ACC112 (cell line): ENCODE measurements around the gene EYA2.

ENCODE experiments used
- H2AFZ ChIP-seq: fragments of 200-600 bp; sonication (generic); one replicate; pipeline ENCODE4 v1.6.0; 2017; ENCODE audit warnings: antibody characterized with exemption, low read length; ENCODE audit not compliant: unreplicated experiment
- H3K27ac ChIP-seq: fragments of 200-600 bp; sonication (generic); 2 replicates; pipeline ENCODE4 v1.5.1; 2014; ENCODE audit warnings: low read depth, mild to moderate bottlenecking, antibody characterized with exemption, low read length, moderate library complexity
- H3K27me3 ChIP-seq: fragments of 200-600 bp; sonication (generic); 2 replicates; pipeline ENCODE4 v1.6.1; 2014; ENCODE audit warnings: mild to moderate bottlenecking, antibody characterized with exemption, low read length, moderate library complexity, mixed read lengths; ENCODE audit not compliant: insufficient read depth
- H3K36me3 ChIP-seq: fragments of 200-600 bp; sonication (generic); 2 replicates; pipeline ENCODE4 v1.6.1; 2016; ENCODE audit warnings: mild to moderate bottlenecking, antibody characterized with exemption, low read length, moderate library complexity, mixed read lengths; ENCODE audit not compliant: insufficient read depth
- H3K4me1 ChIP-seq: fragments of 200-600 bp; sonication (generic); one replicate; pipeline ENCODE4 v1.6.1; 2016; ENCODE audit warnings: low read length, mixed read lengths; ENCODE audit not compliant: insufficient read depth, unreplicated experiment, control insufficient read depth
- H3K4me3 ChIP-seq: fragments of 200-600 bp; sonication (generic); 2 replicates; pipeline ENCODE4 v1.5.1; 2014; ENCODE audit warnings: mild to moderate bottlenecking, low read depth, low read length
- H3K79me2 ChIP-seq: fragments of 200-600 bp; sonication (generic); one replicate; pipeline ENCODE4 v1.6.0; 2016; ENCODE audit warnings: low read length; ENCODE audit not compliant: control insufficient read depth, unreplicated experiment, insufficient read depth

EYA2 gene

GRCh38 chr20:47181056-47181862, 286.6 kb downstream of the EYA2 start:
- H3K27me3 ChIP-seq: no peaks in the 10 kb centered on the region
- H3K4me1 ChIP-seq: no peaks in the 10 kb centered on the region
- no peak overlapping the region for H3K4me3 ChIP-seq
- H2AFZ ChIP-seq: peak overlapping the region; percentile 64
- no peaks in the 10 kb centered on the region for H3K79me2 ChIP-seq
- H3K27ac ChIP-seq: no peak overlapping the region
- H3K36me3 ChIP-seq: no peaks in the 10 kb centered on the region

GRCh38 chr20:47183367-47183766, 288.7 kb downstream of the EYA2 start:
- Histone ChIP-seq H2AFZ (no peak overlapping the region), H3K4me1 (no peaks in the 10 kb centered on the region), H3K27ac (no peak overlapping the region), H3K27me3 (peaks cover 4% of the 10 kb centered on the region; the same call in 1 of the 2 replicates), H3K36me3 (no peaks in the 10 kb centered on the region), H3K4me3 (no peak overlapping the region), H3K79me2 (no peaks in the 10 kb centered on the region)

GRCh38 chr20:47187450-47188195, 293.0 kb downstream of the EYA2 start:
- H3K27me3 ChIP-seq: peaks cover 17% of the 10 kb centered on the region; the same call in 1 of the 2 replicates

GRCh38 chr20:47188540-47188939, 293.9 kb downstream of the EYA2 start:
- H2AFZ ChIP-seq: no peak overlapping the region
- no peaks in the 10 kb centered on the region for H3K79me2 ChIP-seq
- H3K4me3 ChIP-seq: no peak overlapping the region
- no peaks in the 10 kb centered on the region for H3K4me1 ChIP-seq
- H3K27me3 ChIP-seq: peaks cover 17% of the 10 kb centered on the region; the same call in 1 of the 2 replicates
- no peak overlapping the region for H3K27ac ChIP-seq
- no peaks in the 10 kb centered on the region for H3K36me3 ChIP-seq

More at GRCh38 chr20:47187450-47188195, 293.0 kb downstream of the EYA2 start:
- Histone ChIP-seq H3K27ac (no peak overlapping the region), H3K79me2 (no peaks in the 10 kb centered on the region), H3K4me3 (no peak overlapping the region), H3K36me3 (no peaks in the 10 kb centered on the region), H2AFZ (no peak overlapping the region), H3K4me1 (no peaks in the 10 kb centered on the region)

- Histone ChIP-seq H2AFZ (no peak overlapping the region), H3K4me1 (no peaks in the 10 kb centered on the region), H3K36me3 (no peaks in the 10 kb centered on the region), H3K27ac (no peak overlapping the region), H3K27me3 (peaks cover 17% of the 10 kb centered on the region; the same call in 1 of the 2 replicates), H3K79me2 (no peaks in the 10 kb centered on the region), H3K4me3 (no peak overlapping the region)
Measured at GRCh38 chr20:47189060-47189459, 294.4 kb downstream of the EYA2 start.

GRCh38 chr20:47191074-47191673, 296.5 kb downstream of the EYA2 start:
- Histone ChIP-seq H3K36me3 (no peaks in the 10 kb centered on the region), H3K4me3 (no peak overlapping the region), H3K27me3 (peaks cover 17% of the 10 kb centered on the region; the same call in 1 of the 2 replicates), H3K79me2 (no peaks in the 10 kb centered on the region), H3K27ac (no peak overlapping the region), H2AFZ (no peak overlapping the region), H3K4me1 (no peaks in the 10 kb centered on the region)

GRCh38 chr20:47191956-47192355, 297.3 kb downstream of the EYA2 start:
- Histone ChIP-seq H3K27ac (no peak overlapping the region), H3K36me3 (no peaks in the 10 kb centered on the region), H3K4me1 (no peaks in the 10 kb centered on the region), H3K27me3 (peaks cover 17% of the 10 kb centered on the region; the same call in 1 of the 2 replicates), H3K4me3 (no peak overlapping the region), H2AFZ (no peak overlapping the region), H3K79me2 (no peaks in the 10 kb centered on the region)

- Histone ChIP-seq H3K27ac (no peak overlapping the region), H3K4me3 (no peak overlapping the region), H2AFZ (no peak overlapping the region), H3K36me3 (no peaks in the 10 kb centered on the region), H3K79me2 (no peaks in the 10 kb centered on the region), H3K4me1 (no peaks in the 10 kb centered on the region), H3K27me3 (no peaks in the 10 kb centered on the region)
Measured at GRCh38 chr20:47195573-47195972, 300.9 kb downstream of the EYA2 start.

- no peaks in the 10 kb centered on the region for H3K79me2 ChIP-seq
- no peaks in the 10 kb centered on the region for H3K27me3 ChIP-seq
- no peak overlapping the region for H3K27ac ChIP-seq
- no peaks in the 10 kb centered on the region for H3K36me3 ChIP-seq
- H3K4me3 ChIP-seq: no peak overlapping the region
- no peak overlapping the region for H2AFZ ChIP-seq
- no peaks in the 10 kb centered on the region for H3K4me1 ChIP-seq
Measured at GRCh38 chr20:47196091-47197081, 301.7 kb downstream of the EYA2 start.

- Histone ChIP-seq H3K79me2 (no peaks in the 10 kb centered on the region), H3K4me3 (no peak overlapping the region), H3K4me1 (no peaks in the 10 kb centered on the region)
Measured at GRCh38 chr20:47198254-47198671, 303.6 kb downstream of the EYA2 start.

More at GRCh38 chr20:47198254-47198671, 303.6 kb downstream of the EYA2 start:
- Histone ChIP-seq H3K27ac (no peak overlapping the region), H2AFZ (no peak overlapping the region), H3K36me3 (no peaks in the 10 kb centered on the region), H3K27me3 (no peaks in the 10 kb centered on the region)
